Activated CD4-positive, alpha-beta T cell treated with anti-CD3 and anti-CD28 coated beads for 1 hour (primary cell): ENCODE measurements around the gene PXN.
A peak's percentile ranks its signal among the peaks of the same experiment; 100 is the strongest.
"Not testable (repeated sequence)": the region's sequence is repeated elsewhere in the genome, so short reads cannot be mapped to it uniquely, and the experiment has no call there.

Experiments
- DNase-seq: peaks from one replicate; pipeline ENCODE4 v3.0.0-alpha.2; 2020

Gene PXN

DNA sequence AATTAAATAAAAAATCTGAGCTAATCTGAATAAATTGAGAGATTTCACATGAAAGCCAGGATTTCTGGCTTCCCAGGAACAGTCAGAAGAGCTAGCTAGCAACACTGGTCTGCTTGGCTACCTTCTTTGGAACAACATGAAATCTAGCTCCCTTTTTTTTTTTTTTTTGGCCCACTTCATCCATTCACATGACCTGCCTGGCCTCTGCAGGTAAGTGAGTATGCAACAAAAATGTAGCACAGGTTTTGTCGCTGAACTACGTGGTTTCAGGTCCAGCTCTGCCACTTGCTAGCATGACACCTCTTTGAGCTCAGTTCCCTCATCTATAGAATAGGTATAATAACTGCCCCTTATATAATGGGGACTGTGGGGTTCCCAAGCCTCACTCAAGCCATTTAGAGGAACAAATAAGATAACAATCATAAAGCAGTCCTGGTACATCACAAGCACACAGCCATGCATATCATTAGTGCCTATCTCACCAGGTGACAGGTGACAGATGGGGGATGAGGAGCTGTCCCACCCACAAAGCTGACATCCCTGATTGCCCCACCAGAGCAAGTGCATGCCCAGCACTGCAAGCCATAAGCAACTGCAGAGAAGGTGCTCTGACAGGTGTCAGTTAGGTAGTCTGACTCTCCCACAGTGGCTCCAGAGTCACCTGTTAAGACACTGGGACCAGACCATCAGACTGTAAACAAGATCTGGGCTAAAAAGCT lies 25.6 kb downstream of the PXN start:
- no peak for DNase-seq

DNA sequence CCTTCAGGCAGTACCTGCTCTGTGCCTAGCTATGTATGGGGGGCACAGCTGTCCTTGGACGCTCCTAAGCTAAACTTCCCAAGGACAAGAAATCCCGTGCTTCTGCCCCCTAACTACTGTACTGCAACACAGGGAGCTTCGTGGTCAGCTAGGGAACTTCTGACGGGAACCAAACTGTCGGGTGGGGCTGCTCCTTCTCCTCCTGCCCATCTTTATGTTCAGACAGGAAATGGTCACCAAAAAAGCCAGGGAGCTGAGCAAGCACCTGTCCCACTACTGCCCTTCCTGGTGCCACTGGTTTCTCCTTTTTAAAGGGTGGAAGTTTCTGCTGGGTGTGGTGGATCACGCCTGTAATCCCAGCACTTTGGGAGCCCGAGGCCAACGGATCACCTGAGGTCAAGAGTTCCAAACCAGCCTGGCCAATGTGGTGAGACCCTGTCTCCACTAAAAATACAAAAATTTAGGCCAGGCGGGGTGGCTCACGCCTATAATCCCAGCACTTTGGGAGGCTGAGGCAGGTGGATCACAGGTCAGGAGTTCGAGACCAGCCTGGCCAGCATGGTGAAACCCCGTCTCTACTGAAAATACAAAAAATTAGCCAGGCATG lies 26.6 kb downstream of the PXN start:
- no peak for DNase-seq

DNA sequence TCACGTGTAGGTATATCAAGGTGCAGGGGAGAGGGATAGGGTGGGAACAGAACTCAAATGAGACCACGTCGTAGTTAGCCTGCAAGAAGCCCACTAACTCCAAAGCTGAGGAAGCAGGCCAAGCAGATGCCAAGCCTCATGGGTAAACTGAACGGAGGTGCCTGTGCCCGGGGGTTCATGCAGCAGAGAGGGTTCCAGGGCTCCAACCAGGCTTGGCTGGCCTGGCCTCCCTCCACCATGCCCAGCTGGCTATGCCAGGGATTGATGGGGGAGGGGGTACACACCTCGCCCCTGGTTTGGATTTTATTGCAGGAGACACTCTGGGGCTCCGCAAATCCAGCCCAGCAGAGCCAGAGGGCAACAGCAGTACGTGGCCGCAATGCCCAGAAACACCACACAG lies 27.3 kb downstream of the PXN start:
- DNase-seq = no peak

DNA sequence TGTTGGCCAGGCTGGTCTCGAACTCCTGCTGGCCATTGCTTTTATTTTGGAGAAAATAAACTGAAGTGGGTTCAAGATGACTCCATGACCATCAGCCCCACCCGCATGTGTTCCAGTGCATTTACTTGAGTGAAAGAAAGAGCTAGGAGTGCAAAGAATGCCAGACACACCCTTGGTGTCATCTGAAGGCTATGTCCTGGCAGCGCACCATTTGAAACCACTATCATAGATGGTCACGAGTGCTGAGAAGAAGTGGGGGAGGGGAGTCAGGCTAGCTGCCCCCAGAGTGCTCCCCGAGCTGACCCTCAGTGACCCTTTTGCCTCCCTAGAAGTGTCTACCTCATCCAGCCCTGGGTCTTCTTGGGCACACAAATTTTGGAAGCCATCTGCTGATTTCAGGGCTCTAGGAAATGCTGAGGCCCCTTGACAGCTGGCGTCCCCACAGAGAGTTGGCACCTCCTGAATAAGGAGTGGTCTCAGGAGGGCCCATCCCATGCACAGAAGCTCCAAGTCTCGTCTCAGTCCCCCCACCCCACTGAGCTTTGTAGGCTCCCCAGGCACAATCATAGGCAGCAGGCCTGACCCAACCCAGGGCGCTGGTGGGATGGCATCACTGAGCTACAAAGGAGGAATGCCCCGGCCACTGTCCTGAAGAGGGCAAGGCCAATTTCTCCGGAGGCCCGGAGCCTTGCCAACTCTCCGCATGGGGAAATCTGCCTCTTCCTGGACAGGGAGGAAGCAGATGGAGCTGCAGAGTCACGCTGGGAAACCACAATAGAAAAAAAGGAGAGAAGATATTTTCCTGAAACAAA lies 28.0 kb downstream of the PXN start:
- DNase-seq = no peak

DNA sequence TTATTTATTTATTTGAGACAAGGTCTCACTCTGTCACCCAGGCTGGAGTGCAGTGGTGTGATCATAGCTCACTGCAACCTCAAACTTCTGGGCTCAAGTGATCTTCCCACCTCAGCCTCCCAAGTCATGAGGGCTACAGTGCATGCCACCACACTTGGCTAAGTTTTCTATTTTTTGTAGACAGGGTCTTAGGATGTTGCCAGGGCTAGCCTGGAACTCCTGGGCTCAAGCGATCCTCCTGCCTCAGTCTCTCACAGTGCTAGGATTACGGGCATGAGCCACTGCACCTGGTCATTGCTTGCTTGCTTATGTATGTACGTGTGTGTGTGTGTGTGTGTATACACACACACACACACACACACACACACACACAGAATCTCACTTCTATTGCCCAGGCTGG lies 28.7 kb downstream of the PXN start:
- DNase-seq = not testable (repeated sequence)

DNA sequence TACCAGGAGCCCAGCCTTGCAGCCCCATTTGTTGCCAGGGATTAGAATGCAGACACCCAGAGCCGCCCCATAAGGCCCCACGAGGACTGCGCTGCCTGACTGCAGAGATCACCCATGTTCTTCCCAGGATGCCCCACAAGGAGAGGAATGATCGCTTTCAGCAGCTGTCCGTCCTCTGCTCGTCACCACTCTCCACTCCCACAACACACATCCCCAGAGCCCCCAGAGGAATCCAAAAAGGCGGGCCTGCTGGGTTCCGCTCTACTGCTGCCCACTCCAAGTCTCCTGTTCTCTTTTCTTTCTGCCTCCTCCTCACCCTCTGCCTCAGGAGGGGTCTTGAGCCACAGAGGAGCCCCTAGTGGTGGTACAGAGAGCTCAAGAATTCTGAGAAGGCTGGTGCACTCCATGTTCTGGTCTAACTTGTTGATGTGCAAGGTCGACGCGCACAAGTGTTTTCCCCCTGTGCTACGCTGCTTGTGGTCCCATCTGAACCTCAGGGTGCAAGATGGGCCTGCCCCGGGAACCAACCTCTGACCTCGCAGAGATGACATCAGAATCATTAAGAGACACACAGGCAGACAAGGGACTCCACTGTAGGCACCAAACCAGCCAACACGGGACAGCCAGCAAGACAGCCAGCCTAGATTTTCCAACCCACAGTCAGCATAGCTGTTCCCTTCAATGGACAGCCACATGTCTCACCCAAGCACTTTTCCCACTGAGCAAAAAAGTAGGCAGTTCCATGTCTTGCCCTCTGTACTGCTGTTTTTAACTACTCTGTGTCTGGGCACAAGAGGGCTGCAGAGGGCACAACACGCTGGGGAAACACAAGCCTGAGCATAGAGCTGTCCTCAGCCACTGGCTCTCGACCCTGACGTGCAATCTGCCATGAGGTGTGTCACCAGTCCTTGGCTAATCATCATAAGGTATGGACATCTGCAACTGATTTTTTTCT lies 29.9 kb downstream of the PXN start:
- DNase-seq = no peak

DNA sequence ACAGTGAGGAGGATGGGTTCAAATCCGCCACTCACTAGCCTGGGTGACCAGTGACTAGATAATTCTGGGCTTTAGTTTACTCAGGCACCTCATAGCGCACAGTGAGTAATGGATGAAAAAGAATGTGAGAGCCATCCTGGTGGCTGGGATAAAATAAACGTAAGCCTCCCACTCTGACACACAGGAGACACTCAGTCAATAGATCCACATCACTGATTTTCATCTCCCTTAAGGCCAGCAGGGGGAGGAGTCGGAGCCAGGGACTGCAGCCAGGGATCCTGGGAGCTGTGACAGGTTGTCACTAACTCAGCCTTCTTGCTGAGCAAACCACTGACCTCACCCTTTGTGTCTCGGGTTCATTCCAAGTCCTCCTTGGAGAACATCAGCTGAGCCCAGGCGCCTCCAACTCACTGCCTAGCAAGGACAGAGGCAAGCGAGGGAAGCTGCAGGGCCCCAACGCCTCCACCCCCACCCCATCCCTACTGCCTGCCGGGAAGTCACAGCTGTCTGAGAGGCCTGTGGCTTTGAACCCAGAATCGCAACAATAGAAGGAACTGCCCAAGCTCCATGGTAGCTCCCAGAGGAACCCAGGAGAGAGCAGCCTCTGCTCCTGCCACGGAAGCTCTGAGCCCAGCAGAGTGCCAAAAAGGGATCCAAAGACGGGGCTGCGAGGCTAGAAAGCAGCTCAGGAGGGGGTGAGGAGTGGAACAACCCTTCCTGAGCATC lies 30.7 kb downstream of the PXN start:
- DNase-seq = no peak

DNA sequence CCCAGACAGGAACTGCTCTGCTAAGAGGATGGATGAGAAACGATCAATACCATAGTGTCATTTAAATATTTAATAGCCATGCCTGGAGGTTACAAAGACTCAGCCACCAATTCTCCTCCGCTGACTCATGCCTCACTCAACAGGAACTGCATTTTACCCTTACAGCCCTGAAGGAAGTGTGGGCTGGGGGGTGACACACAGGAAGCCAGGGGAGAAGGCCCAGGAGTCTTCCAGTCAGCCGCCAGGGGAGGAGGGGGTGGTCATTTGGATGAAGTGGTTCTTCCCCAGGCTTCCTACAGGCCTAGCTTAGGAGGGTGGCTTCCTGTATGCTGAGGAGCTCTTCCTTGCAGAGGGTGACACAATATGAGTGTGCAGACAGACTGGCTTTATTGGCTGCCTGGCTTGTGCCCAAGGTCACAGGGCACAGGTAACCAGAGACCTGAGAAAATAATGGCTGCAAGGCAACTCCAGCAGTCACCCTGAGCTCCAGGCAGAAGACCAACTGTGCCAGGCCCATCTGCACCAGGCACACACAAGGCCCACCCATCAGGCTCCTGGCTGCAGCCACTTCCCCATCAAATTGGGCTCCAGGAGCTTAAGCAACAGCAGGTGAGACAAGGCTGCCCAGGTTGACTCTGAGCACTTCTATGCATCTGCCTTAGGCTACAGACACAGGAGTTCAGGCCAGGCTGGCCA lies 34.1 kb downstream of the PXN start:
- DNase-seq = peak; percentile 56

DNA sequence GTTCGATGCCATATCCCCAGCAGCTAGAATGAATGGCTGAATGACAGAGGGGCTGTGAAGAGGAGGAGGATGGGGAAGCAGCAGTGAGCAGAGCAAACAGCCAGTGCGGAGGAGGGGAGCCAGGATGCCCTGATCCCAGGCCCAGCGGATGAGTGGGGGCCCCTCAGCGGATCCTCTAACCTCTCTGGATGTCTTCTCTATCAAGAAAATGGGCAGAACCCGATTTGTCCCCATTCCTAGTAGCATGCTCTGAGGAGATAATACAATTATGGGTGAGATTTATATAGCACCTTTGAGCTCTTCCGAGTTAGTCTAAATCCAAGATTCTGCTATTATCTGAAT lies 34.6 kb downstream of the PXN start:
- no peak for DNase-seq

DNA sequence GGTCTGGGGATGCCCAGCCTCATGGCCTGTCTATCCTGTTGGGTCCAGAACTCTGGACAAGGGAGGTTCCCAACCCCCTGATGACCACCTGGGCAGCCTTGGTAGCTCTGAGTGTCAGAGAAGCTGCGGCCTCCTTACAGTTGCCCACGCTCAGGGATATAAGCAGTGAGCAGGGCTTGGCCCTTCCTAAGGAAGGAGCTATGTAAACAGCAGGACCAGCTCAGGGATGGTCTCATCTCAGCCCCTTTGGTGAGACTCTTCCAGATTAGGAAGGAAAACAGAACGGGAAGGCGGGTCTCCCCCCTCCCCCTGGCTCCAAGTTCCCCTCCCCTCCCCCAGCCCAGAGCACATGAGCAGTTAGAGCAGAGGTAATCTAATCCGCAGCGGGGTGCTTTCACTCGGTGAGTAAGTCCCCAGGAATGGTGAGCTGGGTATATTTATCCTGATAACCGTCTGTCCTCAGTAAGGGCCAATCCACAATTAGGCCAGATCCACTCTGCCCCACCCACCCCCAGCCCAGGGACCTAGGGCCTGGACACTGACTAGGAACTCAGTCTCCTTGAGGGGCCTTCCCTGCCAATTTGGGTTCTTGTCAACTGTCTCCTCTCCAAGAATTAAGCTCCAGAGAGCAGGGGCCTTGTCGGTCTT lies 35.1 kb downstream of the PXN start:
- DNase-seq = no peak

DNA sequence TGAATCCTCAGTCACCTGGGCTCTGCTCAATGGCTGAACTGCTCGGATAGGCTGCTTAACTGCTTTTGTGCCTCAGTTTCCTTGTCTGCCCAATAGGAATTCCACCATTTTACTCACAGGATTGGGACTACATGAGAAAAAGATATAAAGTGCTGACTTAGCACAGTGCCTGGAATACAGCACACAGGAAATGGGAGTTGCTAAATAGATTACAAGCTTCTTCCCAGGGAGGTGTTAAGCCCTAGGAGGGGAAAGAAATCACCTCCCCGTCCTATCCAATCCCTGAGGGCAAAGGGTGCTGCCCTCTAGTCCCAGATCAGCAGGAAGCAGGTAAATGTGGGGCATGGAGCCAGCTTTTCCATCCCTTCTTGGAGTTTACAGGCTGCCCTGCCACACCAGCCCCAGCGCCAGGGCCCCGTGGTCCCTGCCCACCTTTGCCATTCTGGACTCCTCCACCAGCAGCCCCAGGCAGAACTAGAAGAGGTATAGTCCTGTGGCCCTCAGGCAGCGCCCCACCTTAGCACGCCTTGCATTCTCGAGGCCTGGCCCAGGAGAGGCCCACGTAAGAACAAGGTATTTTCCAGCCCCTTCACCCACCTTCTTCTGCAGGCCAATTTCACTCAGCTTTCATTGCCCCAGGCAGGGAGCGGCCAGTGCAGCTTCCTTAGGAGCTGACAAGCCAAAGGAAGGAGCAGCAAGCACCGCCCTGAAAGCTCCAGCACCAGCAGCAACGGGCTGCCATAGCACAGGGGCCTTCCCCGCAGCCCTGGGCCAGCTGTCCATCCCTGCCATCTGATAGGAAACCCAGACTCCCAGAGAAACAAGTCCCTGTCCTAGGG lies 35.8 kb downstream of the PXN start:
- no peak for DNase-seq

DNA sequence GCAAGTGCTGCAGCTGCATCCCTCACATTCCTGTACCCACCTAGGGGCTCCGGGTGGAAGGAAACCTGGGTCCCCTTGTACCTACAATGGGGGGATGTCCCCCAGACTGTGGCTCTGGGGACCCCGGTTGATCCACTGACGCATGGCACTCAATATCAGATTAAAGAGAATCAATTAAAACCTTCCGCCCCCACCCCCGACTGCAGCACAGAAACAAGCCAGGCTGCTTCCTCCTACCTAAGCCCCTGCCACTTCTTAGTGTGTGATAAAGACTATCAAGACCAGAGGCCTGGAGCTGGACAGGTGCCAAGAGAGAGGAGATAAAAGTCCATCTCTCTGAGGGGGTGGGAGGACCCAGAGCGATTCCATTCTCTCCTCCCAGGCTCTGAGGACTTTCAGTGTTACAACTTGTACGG lies 36.5 kb downstream of the PXN start:
- no peak for DNase-seq

DNA sequence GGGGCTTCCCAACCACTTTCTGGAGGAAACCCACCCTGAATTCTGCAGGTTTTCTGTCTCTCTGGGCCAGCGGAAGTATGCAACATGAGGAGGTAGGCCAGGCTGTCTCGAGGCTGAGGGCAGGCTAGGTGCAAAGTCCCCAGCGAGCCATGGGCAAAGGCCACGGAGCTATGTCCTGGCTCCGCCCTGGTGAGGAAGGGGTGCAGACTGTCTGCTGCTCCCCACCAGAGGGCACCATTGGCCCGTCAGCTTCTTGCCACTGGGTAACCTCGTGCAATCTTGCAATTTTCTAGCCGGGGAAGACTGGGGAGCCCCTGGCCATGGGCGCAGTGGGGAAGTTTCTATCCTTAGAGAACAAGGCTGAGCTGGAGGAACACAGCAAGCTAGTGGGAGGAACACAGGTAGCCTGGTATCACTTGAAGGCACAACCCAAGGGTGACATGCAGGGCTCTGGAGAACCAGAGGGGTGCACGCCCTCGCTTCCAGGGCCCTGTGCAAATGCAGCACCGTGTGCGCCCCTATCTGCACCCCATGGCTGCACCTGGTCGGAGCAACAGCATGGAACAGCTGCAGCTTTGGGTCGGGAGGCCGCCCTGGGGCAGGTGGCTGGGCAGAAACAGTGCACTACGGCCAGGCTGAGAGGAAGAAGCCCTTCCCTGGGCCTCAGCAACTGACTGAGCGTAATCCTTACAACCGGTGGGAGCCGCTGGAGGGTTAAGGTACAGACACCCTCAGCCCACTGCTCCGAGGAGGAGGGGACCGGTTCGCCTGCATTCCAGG lies 37.0 kb downstream of the PXN start:
- peak; percentile 84 for DNase-seq

DNA sequence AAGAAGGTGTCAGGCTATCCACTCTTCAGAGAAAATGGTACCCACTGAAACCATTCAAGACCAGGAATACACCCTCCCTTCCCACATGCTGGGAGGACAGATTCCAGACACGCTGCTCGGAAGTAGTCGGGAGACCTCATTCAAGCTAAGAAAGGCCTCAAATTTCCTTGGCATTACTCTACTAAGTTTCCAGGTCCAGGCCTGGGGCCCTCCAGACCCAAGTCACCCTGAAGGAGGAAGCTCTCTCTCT lies 37.6 kb downstream of the PXN start:
- DNase-seq = no peak

DNA sequence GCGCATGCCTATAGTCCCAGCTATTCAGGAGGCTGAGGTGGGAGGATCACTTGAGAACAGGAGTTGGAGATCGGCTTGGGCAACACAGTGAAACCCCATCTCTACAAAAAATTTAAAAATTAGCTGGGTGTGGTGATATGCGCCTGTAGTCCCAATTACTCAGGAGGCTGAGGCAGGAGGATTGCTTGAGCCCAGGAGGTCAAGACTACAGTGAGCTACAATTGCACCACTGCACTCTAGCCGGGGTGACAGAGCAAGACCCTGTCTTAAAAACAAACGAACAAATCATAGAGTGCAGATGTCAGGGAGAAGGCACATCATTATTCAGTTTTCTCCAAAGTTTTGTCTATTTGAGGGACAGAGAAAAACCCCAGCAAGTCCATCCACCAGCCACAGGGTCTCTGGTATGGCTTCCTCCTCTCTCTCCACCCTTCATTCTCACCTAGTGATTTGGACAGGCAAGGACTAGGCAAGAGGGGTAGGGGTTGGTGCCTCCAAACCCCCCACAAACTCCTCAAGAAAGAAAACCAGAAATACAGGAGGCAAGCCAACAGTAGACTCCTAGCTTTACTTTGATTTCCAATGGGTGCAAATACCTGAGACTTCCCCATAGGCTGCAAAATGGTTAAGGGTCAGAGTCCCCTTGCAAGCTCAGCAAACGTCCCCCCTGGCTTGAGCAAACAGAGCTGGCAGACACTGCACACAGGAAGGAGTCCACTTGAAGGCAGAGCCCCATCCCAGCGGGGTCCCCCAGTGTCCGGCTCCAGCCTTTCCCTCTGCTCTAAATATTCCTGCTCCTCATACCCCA lies 38.1 kb downstream of the PXN start:
- DNase-seq = no peak

DNA sequence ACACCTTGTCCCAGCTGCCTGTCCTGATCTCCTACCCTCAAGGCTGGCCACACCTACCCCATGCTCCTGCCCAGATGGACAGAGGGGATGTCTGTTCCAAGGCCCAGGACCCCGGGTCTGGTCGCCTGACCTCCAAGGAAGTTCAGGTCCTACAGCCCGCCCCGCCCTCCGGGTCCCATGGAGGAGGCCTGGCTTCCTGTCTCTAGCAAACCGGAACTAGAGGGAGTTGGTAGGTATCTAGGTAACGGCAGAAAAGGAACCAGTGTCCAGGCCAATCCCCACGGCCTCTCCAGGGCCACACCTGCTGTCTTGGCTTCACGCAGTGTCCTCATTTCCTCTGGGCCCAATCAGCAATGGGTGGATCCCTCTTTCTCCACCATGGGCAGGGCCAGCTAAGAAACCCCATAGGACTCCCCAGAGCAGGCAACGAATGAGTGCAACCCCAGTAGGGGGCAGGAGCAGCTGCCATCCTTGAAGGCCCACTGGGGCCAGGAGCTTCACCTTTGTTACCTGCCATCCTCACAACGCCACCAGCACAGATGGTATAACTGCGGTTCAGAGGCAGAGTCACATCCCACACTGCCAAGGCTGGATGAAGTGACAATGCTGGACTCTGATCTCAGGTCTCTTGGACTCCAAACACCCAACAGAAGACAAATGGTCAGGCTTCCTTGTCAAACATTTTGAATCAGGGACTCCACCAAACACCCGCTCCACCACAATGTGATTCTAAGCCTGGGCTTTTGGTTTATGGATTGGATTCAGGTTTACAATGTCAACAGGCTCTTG lies 39.5 kb downstream of the PXN start:
- no peak for DNase-seq

DNA sequence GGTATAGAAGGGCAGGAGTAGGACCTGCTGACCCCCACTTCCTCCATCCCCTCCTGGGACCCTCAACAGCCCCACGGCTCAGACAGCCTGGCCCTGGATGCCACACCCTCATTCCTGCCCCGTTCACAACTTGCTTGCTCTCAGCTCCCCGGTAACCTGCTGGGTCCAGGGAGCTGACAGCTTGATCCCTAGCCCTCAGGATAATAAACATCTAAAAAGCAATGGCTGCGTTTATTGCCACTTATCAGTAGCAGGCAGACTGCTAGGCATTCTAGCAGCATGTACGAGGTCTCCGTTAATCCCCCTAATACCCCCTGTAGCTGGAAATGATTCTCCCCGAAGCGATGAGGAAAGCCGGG lies 40.4 kb downstream of the PXN start:
- DNase-seq = no peak
